Right lobe of liver (tissue), 4 donors: Measurements from ENCODE around the gene MAEA.

Source experiments
- POLR2A ChIP-seq: fragments of 450-650 bp; IDR thresholded peaks from one replicate; pipeline ENCODE4 v1.6.1; 2017; ENCODE audit warnings: antibody characterized with exemption, mild to moderate bottlenecking
- TF ChIP-seq, protein P1 (sequence below), 4 donors: fragments of 200-600 bp in 3 of 4; fragments of 450-650 bp in 1 of 4; IDR thresholded peaks; one replicate each; pipeline versions ENCODE4 v1.5.1 to v1.8.0; 2016 to 2022; ENCODE audit warnings: antibody characterized with exemption in 4 of 4, mild to moderate bottlenecking in 2 of 4
- donor health status: DM: no; HTN: no; CAD: no.
- donor health status: DM: no; HTN: no; CAD: no.
- donor health status: DM: no; HTN: yes; CAD: no.

DNA sequence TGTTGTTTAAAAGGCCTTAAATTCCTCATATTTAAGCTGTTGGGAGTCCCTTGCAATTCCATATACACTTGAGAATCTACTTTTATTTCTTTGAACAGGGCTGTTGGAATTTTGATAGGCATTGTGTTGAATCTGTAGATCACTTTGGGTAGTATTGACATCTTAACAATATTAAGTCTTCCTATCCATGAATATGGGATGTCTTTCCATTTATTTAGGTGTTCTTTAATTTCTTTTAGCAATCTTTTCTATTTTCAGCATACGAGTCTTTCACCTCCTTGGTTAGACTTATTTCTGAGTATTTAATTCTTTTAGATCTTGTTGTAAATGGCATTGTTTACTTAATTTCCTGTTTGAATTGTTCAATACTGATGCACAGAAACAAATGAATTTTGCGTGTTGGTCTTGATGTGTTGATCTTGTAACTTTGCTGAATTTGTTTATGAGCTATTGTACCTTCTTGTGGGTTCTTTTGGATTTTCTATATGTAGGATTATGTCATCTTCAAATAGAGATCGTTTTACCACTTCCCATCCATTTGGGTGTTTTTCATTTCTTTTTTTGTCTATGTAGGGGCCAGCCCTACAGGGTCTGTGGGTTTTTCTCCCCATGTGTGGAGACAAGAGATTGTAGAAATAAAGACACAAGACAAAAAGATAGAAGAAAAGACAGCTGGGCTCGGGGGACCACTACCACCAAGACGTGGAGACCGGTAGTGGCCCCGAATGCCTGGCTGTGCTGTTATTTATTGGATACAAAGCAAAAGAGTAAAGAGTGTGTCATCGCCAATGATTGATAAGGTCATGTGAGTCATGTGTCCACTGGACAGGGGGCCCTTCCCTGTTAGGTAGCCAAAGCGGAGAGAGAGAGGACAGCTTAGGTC is 22.6 kb upstream of the MAEA start:
- TF ChIP-seq, protein P1, sequence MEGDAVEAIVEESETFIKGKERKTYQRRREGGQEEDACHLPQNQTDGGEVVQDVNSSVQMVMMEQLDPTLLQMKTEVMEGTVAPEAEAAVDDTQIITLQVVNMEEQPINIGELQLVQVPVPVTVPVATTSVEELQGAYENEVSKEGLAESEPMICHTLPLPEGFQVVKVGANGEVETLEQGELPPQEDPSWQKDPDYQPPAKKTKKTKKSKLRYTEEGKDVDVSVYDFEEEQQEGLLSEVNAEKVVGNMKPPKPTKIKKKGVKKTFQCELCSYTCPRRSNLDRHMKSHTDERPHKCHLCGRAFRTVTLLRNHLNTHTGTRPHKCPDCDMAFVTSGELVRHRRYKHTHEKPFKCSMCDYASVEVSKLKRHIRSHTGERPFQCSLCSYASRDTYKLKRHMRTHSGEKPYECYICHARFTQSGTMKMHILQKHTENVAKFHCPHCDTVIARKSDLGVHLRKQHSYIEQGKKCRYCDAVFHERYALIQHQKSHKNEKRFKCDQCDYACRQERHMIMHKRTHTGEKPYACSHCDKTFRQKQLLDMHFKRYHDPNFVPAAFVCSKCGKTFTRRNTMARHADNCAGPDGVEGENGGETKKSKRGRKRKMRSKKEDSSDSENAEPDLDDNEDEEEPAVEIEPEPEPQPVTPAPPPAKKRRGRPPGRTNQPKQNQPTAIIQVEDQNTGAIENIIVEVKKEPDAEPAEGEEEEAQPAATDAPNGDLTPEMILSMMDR (IDR thresholded peaks at IDR 0.05), result no peak
- no peak for TF ChIP-seq POLR2A
